ENCODE measurements around the gene USH2A.

Gene USH2A

DNA sequence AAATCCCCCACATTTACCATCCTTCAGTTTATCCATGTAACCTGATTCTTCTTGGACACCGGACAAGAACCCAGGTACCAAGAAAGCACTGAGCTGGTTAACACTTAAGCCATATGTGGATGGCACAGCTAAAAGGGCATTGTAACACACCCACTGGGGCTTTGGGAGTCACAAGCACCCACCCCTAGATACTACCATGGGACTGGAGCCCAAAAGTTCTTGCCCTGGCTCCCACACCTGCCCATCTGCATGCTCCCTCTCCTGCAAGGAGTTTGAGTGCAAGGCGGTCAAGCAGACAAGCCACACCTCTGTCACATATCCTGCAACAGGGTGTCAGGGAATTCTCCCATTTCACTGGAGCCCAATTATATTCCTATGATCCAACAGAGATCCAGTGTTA, 270.1 kb downstream of the USH2A start:
- TF ChIP-seq EGR1 (IDR thresholded peaks at IDR 0.05) (no peak), NFIC (IDR thresholded peaks at IDR 0.05) (no peak), RAD21 (IDR thresholded peaks at IDR 0.05; ENCODE audit: low read depth) (no peak), TCF12 (IDR thresholded peaks at IDR 0.05; ENCODE audit: low read depth) (no peak), TEAD4 (IDR thresholded peaks at IDR 0.05) (no peak), CREB1 (IDR thresholded peaks at IDR 0.05; ENCODE audit: low read depth) (no peak), EP300 (IDR thresholded peaks at IDR 0.05; ENCODE audit: borderline replicate concordance) (no peak), YY1 (IDR thresholded peaks at IDR 0.05; ENCODE audit: low read depth) (no peak), TAF1 (IDR thresholded peaks at IDR 0.05; ENCODE audit: low read depth) (no peak), ZBTB7A (IDR thresholded peaks at IDR 0.05; ENCODE audit: low read depth) (no peak), CEBPB (IDR thresholded peaks at IDR 0.05) (no peak)
- TF ChIP-seq, protein P1, sequence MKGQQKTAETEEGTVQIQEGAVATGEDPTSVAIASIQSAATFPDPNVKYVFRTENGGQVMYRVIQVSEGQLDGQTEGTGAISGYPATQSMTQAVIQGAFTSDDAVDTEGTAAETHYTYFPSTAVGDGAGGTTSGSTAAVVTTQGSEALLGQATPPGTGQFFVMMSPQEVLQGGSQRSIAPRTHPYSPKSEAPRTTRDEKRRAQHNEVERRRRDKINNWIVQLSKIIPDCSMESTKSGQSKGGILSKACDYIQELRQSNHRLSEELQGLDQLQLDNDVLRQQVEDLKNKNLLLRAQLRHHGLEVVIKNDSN (IDR thresholded peaks at IDR 0.05), result no peak
- TF ChIP-seq, protein P2, sequence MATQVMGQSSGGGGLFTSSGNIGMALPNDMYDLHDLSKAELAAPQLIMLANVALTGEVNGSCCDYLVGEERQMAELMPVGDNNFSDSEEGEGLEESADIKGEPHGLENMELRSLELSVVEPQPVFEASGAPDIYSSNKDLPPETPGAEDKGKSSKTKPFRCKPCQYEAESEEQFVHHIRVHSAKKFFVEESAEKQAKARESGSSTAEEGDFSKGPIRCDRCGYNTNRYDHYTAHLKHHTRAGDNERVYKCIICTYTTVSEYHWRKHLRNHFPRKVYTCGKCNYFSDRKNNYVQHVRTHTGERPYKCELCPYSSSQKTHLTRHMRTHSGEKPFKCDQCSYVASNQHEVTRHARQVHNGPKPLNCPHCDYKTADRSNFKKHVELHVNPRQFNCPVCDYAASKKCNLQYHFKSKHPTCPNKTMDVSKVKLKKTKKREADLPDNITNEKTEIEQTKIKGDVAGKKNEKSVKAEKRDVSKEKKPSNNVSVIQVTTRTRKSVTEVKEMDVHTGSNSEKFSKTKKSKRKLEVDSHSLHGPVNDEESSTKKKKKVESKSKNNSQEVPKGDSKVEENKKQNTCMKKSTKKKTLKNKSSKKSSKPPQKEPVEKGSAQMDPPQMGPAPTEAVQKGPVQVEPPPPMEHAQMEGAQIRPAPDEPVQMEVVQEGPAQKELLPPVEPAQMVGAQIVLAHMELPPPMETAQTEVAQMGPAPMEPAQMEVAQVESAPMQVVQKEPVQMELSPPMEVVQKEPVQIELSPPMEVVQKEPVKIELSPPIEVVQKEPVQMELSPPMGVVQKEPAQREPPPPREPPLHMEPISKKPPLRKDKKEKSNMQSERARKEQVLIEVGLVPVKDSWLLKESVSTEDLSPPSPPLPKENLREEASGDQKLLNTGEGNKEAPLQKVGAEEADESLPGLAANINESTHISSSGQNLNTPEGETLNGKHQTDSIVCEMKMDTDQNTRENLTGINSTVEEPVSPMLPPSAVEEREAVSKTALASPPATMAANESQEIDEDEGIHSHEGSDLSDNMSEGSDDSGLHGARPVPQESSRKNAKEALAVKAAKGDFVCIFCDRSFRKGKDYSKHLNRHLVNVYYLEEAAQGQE (IDR thresholded peaks at IDR 0.05; ENCODE audit: low read depth), result no peak

DNA sequence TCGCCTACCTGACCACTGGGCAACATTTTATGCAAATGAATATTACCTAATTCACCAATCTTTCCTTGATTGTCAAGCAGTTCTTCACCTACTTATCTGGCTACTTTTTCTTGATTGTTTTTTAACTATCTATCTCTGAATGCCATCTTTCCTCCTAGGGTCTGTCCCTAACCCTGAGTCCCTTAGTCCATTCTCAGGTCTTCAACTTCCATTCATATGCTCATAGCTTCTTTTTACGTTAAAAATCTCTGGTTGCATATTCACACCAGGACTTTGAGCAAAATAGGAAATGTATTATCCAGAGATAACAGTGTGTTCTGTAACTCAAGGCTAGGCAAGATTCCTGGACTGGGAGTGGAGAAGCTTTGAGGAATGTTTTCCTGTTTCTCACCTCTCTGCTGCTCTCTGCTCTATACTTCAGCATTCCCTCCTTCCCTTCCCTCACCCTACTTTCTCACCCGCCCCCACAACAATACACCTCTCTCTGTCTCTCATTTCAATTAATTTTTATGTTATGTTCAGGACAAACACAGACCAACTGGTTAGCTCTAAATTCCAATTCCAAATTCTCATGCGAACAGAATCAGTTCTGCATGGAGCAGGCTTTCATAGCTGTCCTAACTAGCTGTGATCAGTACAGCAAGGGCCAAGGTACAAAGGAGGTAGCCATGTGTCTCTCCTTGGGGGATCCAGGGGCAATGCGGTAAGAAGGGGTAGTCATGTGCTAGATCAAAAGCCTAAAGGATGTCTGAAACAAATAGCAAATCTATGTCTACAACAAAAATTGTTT, 278.4 kb downstream of the USH2A start:
- TF ChIP-seq FOXM1 (IDR thresholded peaks at IDR 0.05; ENCODE audit: borderline replicate concordance, low read depth), result no peak
- TF ChIP-seq, protein P3, sequence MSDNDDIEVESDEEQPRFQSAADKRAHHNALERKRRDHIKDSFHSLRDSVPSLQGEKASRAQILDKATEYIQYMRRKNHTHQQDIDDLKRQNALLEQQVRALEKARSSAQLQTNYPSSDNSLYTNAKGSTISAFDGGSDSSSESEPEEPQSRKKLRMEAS (IDR thresholded peaks at IDR 0.05), result no peak
- TF ChIP-seq EGR1 (IDR thresholded peaks at IDR 0.05), result no peak
- TF ChIP-seq, protein P1 (IDR thresholded peaks at IDR 0.05), result no peak
- TF ChIP-seq CEBPB (IDR thresholded peaks at IDR 0.05), result no peak
- no peak for TF ChIP-seq NFIC (IDR thresholded peaks at IDR 0.05)
- TF ChIP-seq, protein P2 (IDR thresholded peaks at IDR 0.05; ENCODE audit: low read depth), result no peak
- no peak for TF ChIP-seq TAF1 (IDR thresholded peaks at IDR 0.05; ENCODE audit: low read depth)
- no peak for TF ChIP-seq EP300 (IDR thresholded peaks at IDR 0.05; ENCODE audit: borderline replicate concordance)
- no peak for TF ChIP-seq TCF12 (IDR thresholded peaks at IDR 0.05; ENCODE audit: low read depth)

DNA sequence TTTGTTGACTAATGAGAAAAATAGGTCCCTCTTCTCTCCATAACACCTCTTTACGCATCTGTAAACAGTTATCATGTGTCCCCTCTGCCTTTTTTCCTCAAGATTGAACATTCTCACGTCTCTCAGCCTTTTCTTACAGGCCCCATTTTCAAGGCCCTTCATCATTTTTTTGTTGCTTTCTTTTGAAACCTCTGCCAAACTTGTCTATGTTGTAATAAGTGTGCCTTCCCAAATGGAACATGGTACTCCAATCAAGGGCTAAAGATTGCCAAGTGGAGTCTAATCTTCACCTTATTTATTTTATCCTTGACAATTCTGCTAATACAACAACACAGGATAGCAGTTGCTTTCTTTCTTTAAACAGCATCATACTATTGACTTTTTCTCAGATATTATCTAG, 280.3 kb downstream of the USH2A start:
- no peak for TF ChIP-seq TCF12 (IDR thresholded peaks at IDR 0.05; ENCODE audit: low read depth)
- no peak for TF ChIP-seq NFIC (IDR thresholded peaks at IDR 0.05)

DNA sequence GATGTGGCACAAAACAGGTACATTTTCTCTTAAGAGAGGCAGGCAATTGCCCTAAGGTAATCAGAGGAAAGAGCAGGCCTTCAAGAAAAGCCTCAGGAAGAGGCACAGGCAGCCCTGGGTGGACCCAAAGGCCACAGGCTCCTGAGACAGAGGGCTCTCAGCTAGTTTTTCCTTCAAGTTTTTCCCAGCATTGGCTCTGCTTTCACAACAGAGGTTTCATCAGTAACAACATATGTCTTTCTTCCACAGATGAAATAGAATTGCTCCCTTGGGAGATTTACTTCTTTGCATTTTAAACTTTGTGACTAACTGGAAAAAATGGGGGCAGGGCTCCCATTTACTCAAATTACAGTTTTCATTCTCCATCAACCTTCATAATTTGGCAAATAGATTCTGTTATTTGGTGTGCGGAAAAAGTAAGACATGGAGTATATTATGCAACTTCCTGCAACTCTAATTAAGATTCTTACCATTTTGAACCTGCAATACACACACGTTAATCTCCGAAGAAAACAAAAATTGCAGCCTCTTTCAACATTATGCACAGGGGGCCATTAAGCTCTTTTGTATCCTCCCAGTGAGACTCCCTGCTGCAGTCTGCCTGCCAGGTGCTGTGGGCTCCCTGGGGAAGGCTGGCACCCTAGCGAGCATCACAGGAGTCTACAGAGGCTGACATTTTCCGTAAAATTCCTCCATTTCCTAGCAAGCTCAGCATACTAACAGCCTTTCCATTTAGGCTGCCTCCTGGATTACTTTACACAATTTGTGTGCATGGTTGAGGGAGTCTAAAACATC, 282.3 kb downstream of the USH2A start:
- TF ChIP-seq TAF1 (IDR thresholded peaks at IDR 0.05; ENCODE audit: low read depth) (no peak), RAD21 (IDR thresholded peaks at IDR 0.05; ENCODE audit: low read depth) (no peak), CREB1 (IDR thresholded peaks at IDR 0.05; ENCODE audit: low read depth) (no peak), EP300 (IDR thresholded peaks at IDR 0.05; ENCODE audit: borderline replicate concordance) (no peak), NFIC (IDR thresholded peaks at IDR 0.05) (no peak), EGR1 (IDR thresholded peaks at IDR 0.05) (no peak), ZBTB7A (IDR thresholded peaks at IDR 0.05; ENCODE audit: low read depth) (no peak), TCF12 (IDR thresholded peaks at IDR 0.05; ENCODE audit: low read depth) (no peak), TEAD4 (IDR thresholded peaks at IDR 0.05) (no peak), CEBPB (IDR thresholded peaks at IDR 0.05) (no peak), YY1 (IDR thresholded peaks at IDR 0.05; ENCODE audit: low read depth) (no peak), FOXM1 (IDR thresholded peaks at IDR 0.05; ENCODE audit: borderline replicate concordance, low read depth) (no peak)
- TF ChIP-seq, protein P1 (IDR thresholded peaks at IDR 0.05), result no peak
- TF ChIP-seq, protein P2 (IDR thresholded peaks at IDR 0.05; ENCODE audit: low read depth), result no peak
- TF ChIP-seq, protein P3 (IDR thresholded peaks at IDR 0.05), result no peak
